Mesenchymal stem cell (in vitro differentiated cells and primary cell): Measurements from ENCODE around the gene RNF44.
A peak's percentile ranks its signal among the peaks of the same experiment; 100 is the strongest.

Experiments
- DNase-seq: peaks from one replicate; pipeline ENCODE4 v3.0.0-alpha.2; 2013
- H2AFZ ChIP-seq: one replicate; pipeline ENCODE4 v1.6.1; 2013; ENCODE audit warnings: low read depth, mild to moderate bottlenecking, control low read depth, inconsistent platforms, low read length, moderate library complexity
- H2AK5ac ChIP-seq: 2 replicates; pipeline ENCODE4 v1.6.1; 2013; ENCODE audit warnings: low read length, moderate library complexity, mild to moderate bottlenecking, inconsistent platforms; ENCODE audit not compliant: severe bottlenecking
- H2BK120ac ChIP-seq: one replicate; pipeline ENCODE4 v1.6.1; 2013; ENCODE audit warnings: low read depth, mild to moderate bottlenecking, inconsistent platforms, low read length, moderate library complexity
- H2BK12ac ChIP-seq, 2 experiments: one replicate each; pipeline ENCODE4 v1.6.1; 2013; ENCODE audit warnings: inconsistent platforms in 2 of 2, low read length in 2 of 2, mild to moderate bottlenecking in 2 of 2, moderate library complexity in 2 of 2, control low read depth in 1 of 2
- H2BK15ac ChIP-seq: one replicate; pipeline ENCODE4 v1.6.1; 2013; ENCODE audit warnings: mild to moderate bottlenecking, low read depth, inconsistent platforms; ENCODE audit not compliant: poor library complexity, severe bottlenecking
- H2BK5ac ChIP-seq: 2 replicates; pipeline ENCODE4 v1.6.1; 2013; ENCODE audit warnings: low read depth, mild to moderate bottlenecking, low read length, control low read depth, inconsistent platforms; ENCODE audit not compliant: poor library complexity, severe bottlenecking
- H3K14ac ChIP-seq, 2 experiments: one replicate each; pipeline ENCODE4 v1.6.1; 2013; ENCODE audit warnings: inconsistent platforms in 2 of 2, low read length in 2 of 2, control low read depth in 1 of 2, mild to moderate bottlenecking in 1 of 2, moderate library complexity in 1 of 2
- H3K18ac ChIP-seq, 2 experiments: one replicate each; pipeline ENCODE4 v1.6.1; 2013; ENCODE audit warnings: inconsistent platforms in 2 of 2, low read length in 2 of 2, control low read depth in 1 of 2, low read depth in 1 of 2, mild to moderate bottlenecking in 1 of 2
- H3K23ac ChIP-seq, 2 experiments: one replicate each; pipeline ENCODE4 v1.6.1; 2013; ENCODE audit warnings: inconsistent platforms in 2 of 2, low read length in 2 of 2, mild to moderate bottlenecking in 2 of 2, moderate library complexity in 2 of 2, control low read depth in 1 of 2
- H3K27ac ChIP-seq: 2 replicates; pipeline ENCODE4 v1.5.1; 2013; ENCODE audit warnings: mild to moderate bottlenecking, moderate library complexity, low read length, control low read depth, inconsistent platforms; ENCODE audit not compliant: poor library complexity, severe bottlenecking
- H3K27me3 ChIP-seq, 2 experiments: 2 replicates each; pipeline versions ENCODE4 v1.6.1 to v1.7.0; 2013; ENCODE audit warnings: low read length in 2 of 2, mild to moderate bottlenecking in 2 of 2, moderate library complexity in 2 of 2, control low read depth in 1 of 2, inconsistent platforms in 1 of 2; ENCODE audit not compliant: control insufficient read depth in 1 of 2, insufficient read depth in 1 of 2
- H3K36me3 ChIP-seq, 2 experiments: 2 replicates each; pipeline versions ENCODE4 v1.6.1 to v1.7.0; 2013; ENCODE audit warnings: low read length in 2 of 2, control low read depth in 1 of 2, inconsistent platforms in 1 of 2, low read depth in 1 of 2, mild to moderate bottlenecking in 1 of 2; ENCODE audit not compliant: insufficient read depth in 2 of 2, control insufficient read depth in 1 of 2
- H3K4ac ChIP-seq, 2 experiments: one replicate each; pipeline ENCODE4 v1.6.1; 2013; ENCODE audit warnings: inconsistent platforms in 2 of 2, low read length in 2 of 2, mild to moderate bottlenecking in 2 of 2, moderate library complexity in 2 of 2, control low read depth in 1 of 2, low read depth in 1 of 2
- H3K4me1 ChIP-seq: 2 replicates; pipeline ENCODE4 v1.6.1; 2013; ENCODE audit warnings: low read depth, low read length, control low read depth; ENCODE audit not compliant: control insufficient read depth, insufficient read depth
- H3K4me2 ChIP-seq: 2 replicates; pipeline ENCODE4 v1.6.1; 2013; ENCODE audit warnings: low read length, mild to moderate bottlenecking, inconsistent platforms; ENCODE audit not compliant: poor library complexity, severe bottlenecking
- H3K4me3 ChIP-seq, 2 experiments: 2 replicates each; pipeline versions ENCODE4 v1.5.1 to v1.7.0; 2013; ENCODE audit warnings: low read length in 2 of 2, mild to moderate bottlenecking in 2 of 2, control low read depth in 1 of 2, low read depth in 1 of 2; ENCODE audit not compliant: insufficient read depth in 1 of 2
- H3K79me1 ChIP-seq: replicated peaks from 2 replicates; pipeline ENCODE4 v1.6.1; 2013; ENCODE audit warnings: mild to moderate bottlenecking, control low read depth, low read length, inconsistent platforms; ENCODE audit not compliant: poor library complexity, severe bottlenecking
- H3K9ac ChIP-seq: 2 replicates; pipeline ENCODE4 v1.7.0; 2013; ENCODE audit warnings: mild to moderate bottlenecking, low read length, moderate library complexity
- H3K9me3 ChIP-seq: 2 replicates; pipeline ENCODE4 v1.7.0; 2013; ENCODE audit warnings: mild to moderate bottlenecking, low read length; ENCODE audit not compliant: control insufficient read depth
- H4K8ac ChIP-seq: one replicate; pipeline ENCODE4 v1.6.1; 2013; ENCODE audit warnings: inconsistent platforms, mild to moderate bottlenecking, low read length, moderate library complexity
- H4K91ac ChIP-seq: one replicate; pipeline ENCODE4 v1.6.1; 2013; ENCODE audit warnings: mild to moderate bottlenecking, low read length, inconsistent platforms
- WGBS: methylation state at CpG from one replicate; pipeline ENCODE4 v1.1.7; 2013; ENCODE audit warnings: mixed read lengths; 5-methylcytosine and 5-hydroxymethylcytosine counted together

The RNF44 gene

GRCh38 chr5:176560364-176560763, 23.2 kb upstream of the RNF44 start:
- Histone ChIP-seq H3K9ac (no peak overlapping the region), H3K4me3 (no peak overlapping the region), H3K4ac (no peak overlapping the region), H2BK5ac (no peak overlapping the region), H2BK120ac (no peak overlapping the region), H4K91ac (no peak overlapping the region), H2AK5ac (no peak overlapping the region), H2AFZ (no peak overlapping the region), H2BK15ac (no peak overlapping the region), H4K8ac (no peak overlapping the region), H3K9me3 (peaks cover 3% of the 10 kb centered on the region), H3K79me1 (no peaks in the 10 kb centered on the region), H3K27me3 (peaks cover 0 to 24% of the 10 kb centered on the region in 2 experiments), H3K36me3 (no peaks in the 10 kb centered on the region), H3K27ac (no peak overlapping the region), H3K4me1 (no peaks in the 10 kb centered on the region), H3K14ac (no peak overlapping the region), H2BK12ac (no peak overlapping the region), H3K4me2 (no peak overlapping the region), H3K23ac (no peak overlapping the region), H3K18ac (no peak overlapping the region)
- WGBS = 84% methylated on average over 7 of the region's 8 CpGs
- no peak for DNase-seq

- no peak overlapping the region for H2AK5ac ChIP-seq
- peaks cover 0 to 22% of the 10 kb centered on the region in 2 experiments for H3K27me3 ChIP-seq
- H2BK12ac ChIP-seq = no peak overlapping the region
- H2AFZ ChIP-seq = no peak overlapping the region
- no peak overlapping the region for H2BK5ac ChIP-seq
- no peak overlapping the region for H3K9ac ChIP-seq
- no peaks in the 10 kb centered on the region for H3K4me1 ChIP-seq
- no peak overlapping the region for H3K4ac ChIP-seq
- H3K4me3 ChIP-seq = no peak overlapping the region
- no peaks in the 10 kb centered on the region for H3K36me3 ChIP-seq
- H4K91ac ChIP-seq = no peak overlapping the region
- no peak overlapping the region for H3K4me2 ChIP-seq
- H3K9me3 ChIP-seq = peaks cover 3% of the 10 kb centered on the region
- H3K27ac ChIP-seq = no peak overlapping the region
- no peak overlapping the region for H2BK15ac ChIP-seq
- no peak overlapping the region for H3K14ac ChIP-seq
- no peak overlapping the region for H3K23ac ChIP-seq
- DNase-seq = no peak
- H4K8ac ChIP-seq = no peak overlapping the region
- H3K79me1 ChIP-seq = no peaks in the 10 kb centered on the region
- H3K18ac ChIP-seq = no peak overlapping the region
- no peak overlapping the region for H2BK120ac ChIP-seq
- 40% methylated on average over 3 of the region's 5 CpGs for WGBS
Observed at GRCh38 chr5:176559683-176560082, 22.5 kb upstream of the RNF44 start.

- Histone ChIP-seq H2AK5ac (no peak overlapping the region), H3K14ac (no peak overlapping the region), H2BK5ac (no peak overlapping the region), H4K91ac (no peak overlapping the region), H2BK15ac (no peak overlapping the region), H3K27ac (no peak overlapping the region), H3K4me3 (no peak overlapping the region), H3K9me3 (peaks cover 3% of the 10 kb centered on the region), H2BK12ac (no peak overlapping the region), H3K79me1 (no peaks in the 10 kb centered on the region), H3K23ac (no peak overlapping the region), H3K18ac (no peak overlapping the region), H3K4ac (no peak overlapping the region), H2AFZ (no peak overlapping the region), H4K8ac (no peak overlapping the region), H3K27me3 (peaks cover 0 to 22% of the 10 kb centered on the region in 2 experiments), H3K36me3 (no peaks in the 10 kb centered on the region), H2BK120ac (no peak overlapping the region), H3K9ac (no peak overlapping the region), H3K4me2 (no peak overlapping the region), H3K4me1 (peaks cover 7% of the 10 kb centered on the region)
- WGBS = 95% methylated on average over 12 of the region's 13 CpGs
- no peak for DNase-seq
Observed at GRCh38 chr5:176557846-176558245, 20.6 kb upstream of the RNF44 start.

GRCh38 chr5:176553260-176554085, 16.3 kb upstream of the RNF44 start:
- no peaks in the 10 kb centered on the region for H3K36me3 ChIP-seq
- no peak overlapping the region for H3K4me3 ChIP-seq
- no peak overlapping the region for H3K4ac ChIP-seq
- peak overlapping the region in 1 of 2 experiments; percentile 23 for H3K14ac ChIP-seq
- H2BK5ac ChIP-seq = no peak overlapping the region
- H3K4me2 ChIP-seq = no peak overlapping the region
- no peak overlapping the region for H3K9ac ChIP-seq
- no peak overlapping the region for H4K8ac ChIP-seq
- H2AFZ ChIP-seq = no peak overlapping the region
- DNase-seq = no peak
- H3K79me1 ChIP-seq = no peaks in the 10 kb centered on the region
- H3K27me3 ChIP-seq = peaks cover 3 to 17% of the 10 kb centered on the region in 2 experiments
- H2BK120ac ChIP-seq = no peak overlapping the region
- no peak overlapping the region for H3K18ac ChIP-seq
- no peak overlapping the region for H2AK5ac ChIP-seq
- H3K27ac ChIP-seq = no peak overlapping the region
- H3K9me3 ChIP-seq = no peaks in the 10 kb centered on the region
- no peak overlapping the region for H2BK15ac ChIP-seq
- H3K23ac ChIP-seq = no peak overlapping the region
- peaks cover 16% of the 10 kb centered on the region for H3K4me1 ChIP-seq
- H2BK12ac ChIP-seq = peak overlapping the region in 1 of 2 experiments; percentile 15
- 78% methylated on average over 18 of the region's 18 CpGs for WGBS
- H4K91ac ChIP-seq = no peak overlapping the region
